ENCODE measurements around the gene METRNL.
A peak's percentile ranks its signal among the peaks of the same experiment; 100 is the strongest.

Gene METRNL

DNA sequence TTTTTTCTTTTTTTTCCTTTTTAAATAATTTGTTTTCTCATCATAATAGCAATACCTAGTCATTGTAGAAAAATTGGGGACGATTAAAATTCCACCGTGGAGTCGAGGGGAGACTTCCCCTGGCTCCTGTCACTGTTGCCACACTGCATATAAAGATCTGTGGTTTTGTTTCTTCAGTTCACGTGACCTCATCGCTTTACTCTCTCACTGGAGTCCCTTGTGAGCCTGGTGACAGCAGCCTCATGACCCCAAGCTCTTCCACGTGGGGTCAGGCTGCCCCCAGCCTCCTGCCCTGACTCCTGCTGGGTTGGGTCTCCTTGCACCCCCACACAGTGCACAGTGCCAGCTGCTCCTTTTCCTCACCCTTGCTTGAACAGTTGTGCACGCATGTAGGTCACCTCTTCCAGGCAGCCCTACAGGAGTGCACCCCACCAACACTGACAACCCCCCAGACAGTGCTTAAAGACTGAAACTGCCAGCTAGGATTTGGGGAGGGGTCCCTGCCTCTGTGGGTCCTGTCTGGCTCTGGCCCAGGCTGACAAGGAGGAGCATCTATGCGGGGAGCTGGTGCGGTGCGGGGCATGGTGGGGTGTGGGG lies 7.3 kb upstream of the METRNL start:
- H3K36me3 Mint-ChIP-seq (ENCODE audit: insufficient read depth), result peaks cover 9% of the 10 kb centered on the region
- H3K27ac Mint-ChIP-seq (ENCODE audit: low read depth), result no peak overlapping the region
- DNase-seq (ENCODE audit: low spot score in 2 of 2), result no peak
- H3K9me3 Mint-ChIP-seq, result no peaks in the 10 kb centered on the region
- peak overlapping the region; percentile 25 for H3K4me3 Mint-ChIP-seq
- peaks cover 2% of the 10 kb centered on the region for H3K27me3 Mint-ChIP-seq
- H3K4me1 Mint-ChIP-seq, result peaks cover 27% of the 10 kb centered on the region
- ATAC-seq (replicated peaks; ENCODE audit: extremely low read depth, poor library complexity, severe bottlenecking), result peak; percentile 60

DNA sequence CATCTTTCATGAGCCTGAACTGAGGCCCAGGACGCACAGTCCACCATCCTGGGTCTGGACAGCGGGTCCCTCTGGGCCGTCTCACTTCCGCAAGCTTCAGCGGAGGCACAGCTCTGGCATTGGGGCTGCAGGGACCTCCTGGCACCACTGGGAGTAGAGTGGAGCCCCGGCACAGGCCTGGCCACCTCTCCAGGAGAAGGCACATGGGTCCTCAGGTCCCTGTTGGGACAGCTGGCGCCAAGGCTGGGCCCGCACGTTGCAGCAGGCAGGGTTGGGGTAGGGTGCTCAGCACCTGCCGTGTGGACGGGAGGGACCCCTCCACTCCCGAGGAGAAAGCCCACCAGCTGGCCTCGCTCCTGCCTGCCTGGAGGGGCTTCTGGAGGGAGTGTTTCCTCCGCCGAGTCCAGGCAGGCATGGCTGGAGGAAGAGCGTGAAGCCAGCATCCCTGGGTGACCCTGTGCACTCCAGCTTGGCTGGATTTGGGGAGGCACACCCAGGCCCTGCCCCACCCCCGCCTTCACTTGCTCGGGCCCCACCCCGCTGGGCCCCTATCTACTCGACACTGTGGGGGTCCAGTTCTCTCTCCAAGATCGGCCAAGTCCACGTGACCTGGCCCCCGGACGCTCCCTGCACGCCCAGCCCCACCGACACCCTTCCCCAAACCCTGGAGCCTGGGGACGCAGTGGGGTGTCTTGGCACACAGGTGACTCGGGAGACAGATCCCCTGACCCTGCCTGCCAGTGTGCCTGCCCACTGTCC lies 6.6 kb upstream of the METRNL start:
- H3K4me1 Mint-ChIP-seq, result peaks cover 27% of the 10 kb centered on the region
- no peak overlapping the region for H3K27ac Mint-ChIP-seq (ENCODE audit: low read depth)
- H3K36me3 Mint-ChIP-seq (ENCODE audit: insufficient read depth), result peaks cover 8% of the 10 kb centered on the region
- no peaks in the 10 kb centered on the region for H3K9me3 Mint-ChIP-seq
- ATAC-seq (replicated peaks; ENCODE audit: extremely low read depth, poor library complexity, severe bottlenecking), result no peak
- DNase-seq (ENCODE audit: low spot score in 2 of 2), result no peak
- peaks cover 10% of the 10 kb centered on the region for H3K27me3 Mint-ChIP-seq
- no peak overlapping the region for H3K4me3 Mint-ChIP-seq

DNA sequence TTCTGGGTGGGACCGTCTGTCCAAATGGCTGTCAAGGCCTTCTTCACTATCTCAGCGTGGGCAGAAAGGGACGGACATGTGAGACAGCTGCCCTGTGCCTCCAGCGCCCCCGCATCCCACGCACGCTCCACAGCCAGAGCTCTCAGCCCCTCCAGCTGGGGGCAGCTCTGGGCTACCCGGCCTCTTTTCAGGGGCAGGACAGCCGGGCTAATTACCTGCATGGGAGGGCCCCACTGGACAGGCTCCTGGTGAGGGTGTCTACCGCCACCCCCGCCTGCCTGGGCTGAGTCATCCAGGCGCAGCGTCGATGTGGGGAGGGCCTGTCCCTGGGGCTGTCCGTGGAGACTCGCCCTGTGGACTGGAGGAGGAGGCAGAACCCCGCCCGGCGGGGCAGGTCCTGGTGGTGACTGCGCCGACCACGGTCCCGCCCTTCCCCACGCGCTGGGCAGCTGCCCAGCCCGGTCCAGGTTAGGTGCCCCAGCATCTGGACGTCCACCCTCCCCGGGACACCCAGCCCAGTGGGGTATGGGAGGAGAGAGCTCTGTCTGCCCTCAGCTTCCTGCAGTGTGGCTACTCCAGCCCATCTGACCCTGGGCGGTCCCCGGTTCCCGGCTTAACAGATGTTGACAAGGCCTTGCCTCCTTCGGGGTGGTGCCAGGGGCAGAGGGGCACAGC lies 5.9 kb upstream of the METRNL start:
- Mint-ChIP-seq H3K27ac (ENCODE audit: low read depth) (no peak overlapping the region), H3K9me3 (no peaks in the 10 kb centered on the region), H3K4me3 (no peak overlapping the region), H3K27me3 (peaks cover 10% of the 10 kb centered on the region), H3K4me1 (peaks cover 27% of the 10 kb centered on the region), H3K36me3 (ENCODE audit: insufficient read depth) (peaks cover 6% of the 10 kb centered on the region)
- no peak for DNase-seq (ENCODE audit: low spot score in 2 of 2)
- no peak for ATAC-seq (replicated peaks; ENCODE audit: extremely low read depth, poor library complexity, severe bottlenecking)

DNA sequence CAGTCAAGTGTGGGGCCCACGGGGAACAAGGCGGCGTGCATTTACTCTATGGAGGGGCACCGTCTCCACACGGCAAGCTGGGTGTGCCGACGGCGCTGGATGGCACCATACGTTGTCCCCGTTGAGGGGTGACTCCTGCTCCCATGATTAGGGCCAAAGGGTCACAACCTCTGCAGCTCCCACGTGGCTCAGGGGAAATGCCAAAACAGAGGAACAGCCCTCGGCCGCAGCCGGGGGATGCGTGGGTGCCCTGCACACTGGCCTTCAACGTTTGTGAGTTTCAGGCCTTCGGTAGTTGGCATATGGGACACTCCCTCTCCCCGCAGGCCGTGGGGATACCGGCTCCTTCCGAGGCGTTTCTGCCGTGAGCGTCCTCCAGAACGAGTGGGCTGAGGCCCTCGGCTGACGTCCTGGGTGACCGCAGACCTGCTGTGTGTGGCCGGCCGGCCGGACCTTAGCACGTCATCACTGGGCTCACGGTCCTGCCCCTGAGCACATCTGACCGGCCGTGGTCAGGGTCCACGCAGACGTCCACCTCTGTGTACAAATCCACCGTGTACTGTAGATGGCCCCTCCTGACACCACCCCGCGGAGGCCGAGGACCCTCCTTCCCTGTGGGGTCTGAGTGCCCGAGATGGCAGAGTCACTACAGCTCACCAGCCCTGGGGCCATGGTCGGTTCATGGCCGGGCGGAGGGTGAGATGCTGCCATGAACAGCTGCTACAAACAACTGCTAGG lies 4.8 kb upstream of the METRNL start:
- Mint-ChIP-seq H3K9me3 (no peaks in the 10 kb centered on the region), H3K4me1 (peaks cover 17% of the 10 kb centered on the region), H3K27me3 (peaks cover 10% of the 10 kb centered on the region), H3K4me3 (no peak overlapping the region), H3K27ac (ENCODE audit: low read depth) (no peak overlapping the region), H3K36me3 (ENCODE audit: insufficient read depth) (peaks cover 4% of the 10 kb centered on the region)
- DNase-seq (ENCODE audit: low spot score in 2 of 2) (no peak), ATAC-seq (replicated peaks; ENCODE audit: extremely low read depth, poor library complexity, severe bottlenecking) (no peak)

DNA sequence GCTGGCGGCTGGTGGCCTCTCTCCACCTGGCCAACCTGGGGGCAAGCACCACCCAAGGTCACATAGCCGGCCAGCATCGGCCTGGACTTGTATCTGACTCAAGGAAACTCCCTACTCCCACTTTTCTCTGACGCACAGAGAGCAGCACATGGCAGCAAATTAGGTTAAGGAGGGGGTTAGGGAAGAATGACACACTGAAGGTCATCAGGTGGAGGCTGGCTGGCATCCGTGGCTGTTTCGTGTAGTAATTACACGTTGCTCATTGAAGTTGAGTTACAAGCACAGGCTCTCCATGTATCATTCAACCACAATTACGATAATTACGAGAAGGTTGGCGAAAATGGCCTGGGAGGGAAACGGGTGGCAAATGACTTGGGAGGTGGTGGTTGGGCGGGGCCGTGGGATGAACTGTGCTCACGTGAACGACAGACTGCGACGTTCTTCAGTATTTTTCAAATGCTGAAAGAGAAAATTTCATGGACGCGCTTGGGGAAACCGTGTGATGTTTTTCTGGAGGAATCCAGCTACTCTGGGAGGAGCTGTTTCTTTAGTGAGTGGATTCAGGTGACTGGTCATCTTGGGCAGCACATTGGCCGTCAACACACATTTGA lies 4.0 kb upstream of the METRNL start:
- H3K4me1 Mint-ChIP-seq, result peaks cover 15% of the 10 kb centered on the region
- H3K9me3 Mint-ChIP-seq, result no peaks in the 10 kb centered on the region
- ATAC-seq (replicated peaks; ENCODE audit: extremely low read depth, poor library complexity, severe bottlenecking), result no peak
- no peak for DNase-seq (ENCODE audit: low spot score in 2 of 2)
- H3K27ac Mint-ChIP-seq (ENCODE audit: low read depth), result no peak overlapping the region
- no peak overlapping the region for H3K4me3 Mint-ChIP-seq
- peaks cover 10% of the 10 kb centered on the region for H3K27me3 Mint-ChIP-seq
- H3K36me3 Mint-ChIP-seq (ENCODE audit: insufficient read depth), result peaks cover 4% of the 10 kb centered on the region

GRCh38 chr17:83076938-83077337 lies 2.5 kb upstream of the METRNL start:
- ATAC-seq (replicated peaks; ENCODE audit: extremely low read depth, poor library complexity, severe bottlenecking) (no peak), DNase-seq (ENCODE audit: low spot score in 2 of 2) (no peak)
- Mint-ChIP-seq H3K4me3 (peak overlapping the region; percentile 60), H3K9me3 (no peaks in the 10 kb centered on the region), H3K36me3 (ENCODE audit: insufficient read depth) (peaks cover 9% of the 10 kb centered on the region), H3K4me1 (peaks cover 9% of the 10 kb centered on the region), H3K27me3 (peaks cover 10% of the 10 kb centered on the region), H3K27ac (ENCODE audit: low read depth) (no peak overlapping the region)

DNA sequence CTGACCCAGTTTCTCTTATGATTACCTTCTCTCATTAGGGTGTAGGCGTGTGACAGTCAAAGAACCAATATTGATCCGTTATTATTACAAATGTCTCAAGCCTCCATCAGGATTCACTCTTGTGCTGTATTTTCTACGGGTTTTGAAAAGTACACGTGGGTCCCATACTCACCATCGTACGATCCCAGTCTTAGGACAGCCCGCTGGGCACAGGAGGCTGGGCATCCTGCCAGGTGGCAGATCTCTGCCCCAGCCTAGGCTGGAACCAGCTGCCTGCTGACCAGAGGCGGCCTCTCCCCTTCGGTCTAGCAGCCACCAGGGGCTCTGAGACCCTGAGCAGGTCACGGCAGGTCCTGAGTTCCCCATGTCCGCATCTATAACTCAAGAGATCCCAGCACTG lies 2.0 kb upstream of the METRNL start:
- Mint-ChIP-seq H3K27ac (ENCODE audit: low read depth) (no peak overlapping the region), H3K4me3 (peak overlapping the region; percentile 60)
- no peak for DNase-seq (ENCODE audit: low spot score in 2 of 2)

DNA sequence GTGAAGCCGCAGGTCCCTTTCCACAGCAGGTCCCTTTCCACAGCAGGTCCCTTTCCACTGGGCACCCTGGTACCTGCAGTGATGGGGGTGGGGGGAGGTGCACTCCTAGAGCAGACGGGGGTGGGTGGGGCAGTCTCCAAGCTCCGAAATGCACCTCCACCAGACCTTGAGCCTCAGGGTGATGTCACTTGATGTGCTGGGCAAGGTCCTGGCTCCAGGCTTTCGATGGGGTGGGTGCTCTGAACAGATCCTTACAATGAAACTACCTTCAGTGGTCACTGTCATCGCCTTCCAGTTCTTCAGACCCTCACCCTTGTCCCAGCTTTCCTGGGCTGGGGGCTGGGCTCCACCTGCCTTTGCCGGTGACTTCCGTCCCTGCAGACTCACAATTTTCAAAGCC lies 1.5 kb upstream of the METRNL start:
- Mint-ChIP-seq H3K9me3 (no peaks in the 10 kb centered on the region), H3K4me3 (peak overlapping the region; percentile 60), H3K4me1 (peaks cover 15% of the 10 kb centered on the region), H3K27me3 (peaks cover 10% of the 10 kb centered on the region), H3K27ac (ENCODE audit: low read depth) (no peak overlapping the region), H3K36me3 (ENCODE audit: insufficient read depth) (peaks cover 16% of the 10 kb centered on the region)
- no peak for DNase-seq (ENCODE audit: low spot score in 2 of 2)
- ATAC-seq (replicated peaks; ENCODE audit: extremely low read depth, poor library complexity, severe bottlenecking), result no peak

More for the DNA sequence above, 2.0 kb upstream of the METRNL start:
- no peaks in the 10 kb centered on the region for H3K9me3 Mint-ChIP-seq
- H3K4me1 Mint-ChIP-seq, result peaks cover 10% of the 10 kb centered on the region
- no peak for ATAC-seq (replicated peaks; ENCODE audit: extremely low read depth, poor library complexity, severe bottlenecking)
- H3K36me3 Mint-ChIP-seq (ENCODE audit: insufficient read depth), result peaks cover 13% of the 10 kb centered on the region
- peaks cover 10% of the 10 kb centered on the region for H3K27me3 Mint-ChIP-seq

DNA sequence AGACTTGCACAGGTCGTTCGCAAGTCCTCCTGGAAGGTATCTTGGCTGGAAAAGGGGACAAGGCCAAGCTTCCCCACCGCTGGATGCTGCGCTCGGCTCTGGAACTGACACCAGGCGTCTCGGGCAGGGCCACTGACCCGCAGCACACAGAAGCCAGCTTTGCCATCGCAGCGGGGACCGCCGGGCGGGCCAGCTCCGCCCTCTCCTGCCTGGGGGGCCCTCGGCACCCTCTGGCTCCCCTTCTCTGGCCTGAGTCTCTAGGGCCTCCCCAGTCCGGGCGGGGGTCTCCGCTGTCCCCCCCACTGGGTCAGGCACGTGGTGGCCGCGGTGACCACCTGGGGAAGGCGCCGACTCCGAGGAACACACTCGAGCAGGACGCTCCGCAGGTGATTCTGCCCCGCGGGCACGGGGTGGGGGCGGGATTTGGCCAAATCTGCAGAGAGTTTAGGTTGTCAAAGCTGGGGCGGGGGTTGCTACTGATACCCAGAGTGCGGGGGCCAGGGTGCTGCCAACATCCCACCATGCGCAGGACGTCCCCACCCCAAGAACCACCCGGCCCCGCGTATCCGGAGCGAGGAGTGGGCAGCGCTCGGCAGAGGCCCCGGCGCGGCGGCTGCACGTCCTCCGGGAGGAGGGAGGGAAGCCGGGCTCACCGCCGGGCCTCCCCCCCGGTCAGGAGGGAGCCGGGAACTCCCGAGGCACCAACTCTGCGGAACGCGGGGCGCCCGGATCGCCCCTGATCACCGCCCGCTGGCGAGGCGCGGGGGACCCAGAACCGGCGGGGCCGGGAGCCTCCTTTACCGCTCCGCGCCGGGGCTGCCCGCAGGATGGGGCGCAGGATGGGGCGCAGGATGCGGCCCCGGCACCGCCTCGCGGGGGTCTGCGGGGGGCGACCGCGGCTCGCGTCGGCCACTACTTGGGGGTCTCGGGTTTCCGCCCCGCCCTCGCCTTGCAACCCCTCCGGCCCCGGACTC lies 744 bp upstream of the METRNL start:
- Mint-ChIP-seq H3K27ac (ENCODE audit: low read depth) (no peak overlapping the region), H3K36me3 (ENCODE audit: insufficient read depth) (peaks cover 22% of the 10 kb centered on the region), H3K27me3 (peaks cover 10% of the 10 kb centered on the region), H3K4me3 (peak overlapping the region; percentile 60), H3K4me1 (peaks cover 22% of the 10 kb centered on the region), H3K9me3 (no peaks in the 10 kb centered on the region)
- no peak for ATAC-seq (replicated peaks; ENCODE audit: extremely low read depth, poor library complexity, severe bottlenecking)
- DNase-seq (ENCODE audit: low spot score in 2 of 2), result no peak

DNA sequence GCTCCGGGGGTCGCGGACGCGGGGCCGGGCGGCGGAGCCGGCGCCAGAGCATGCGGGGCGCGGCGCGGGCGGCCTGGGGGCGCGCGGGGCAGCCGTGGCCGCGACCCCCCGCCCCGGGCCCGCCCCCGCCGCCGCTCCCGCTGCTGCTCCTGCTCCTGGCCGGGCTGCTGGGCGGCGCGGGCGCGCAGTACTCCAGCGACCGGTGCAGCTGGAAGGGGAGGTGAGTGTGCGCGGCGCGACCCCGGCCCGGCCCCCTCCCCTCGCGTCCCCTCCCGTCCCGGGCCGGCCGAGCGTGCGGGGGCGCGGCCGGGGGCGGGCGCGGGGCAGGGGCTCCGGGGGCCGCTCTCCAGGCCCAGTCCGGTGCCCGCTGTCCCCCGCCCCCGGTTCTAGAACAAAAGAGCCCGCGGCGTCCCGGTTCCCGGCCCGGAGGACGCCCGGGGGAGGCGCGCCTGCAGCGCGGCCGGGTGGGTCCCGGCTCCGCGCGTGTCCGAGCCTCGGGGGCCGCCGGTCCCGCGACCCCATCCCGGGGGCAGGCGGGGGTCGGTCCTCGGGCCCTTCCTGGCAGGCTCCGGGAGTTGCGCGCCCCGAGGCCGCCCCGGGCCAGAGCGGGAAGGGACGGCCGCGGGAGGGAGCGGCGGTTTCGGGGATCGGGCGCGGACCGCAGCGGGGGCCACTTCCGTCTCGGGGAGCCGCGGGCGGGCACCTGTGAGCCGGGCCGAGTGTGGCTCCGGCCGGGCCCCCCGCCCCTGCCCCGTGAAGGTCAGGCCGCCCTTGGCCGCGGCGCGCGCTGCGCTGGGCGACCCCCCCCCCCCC lies 563 bp downstream of the METRNL start:
- no peak for ATAC-seq (replicated peaks; ENCODE audit: extremely low read depth, poor library complexity, severe bottlenecking)
- DNase-seq (ENCODE audit: low spot score in 2 of 2), result no peak
- Mint-ChIP-seq H3K4me1 (peaks cover 35% of the 10 kb centered on the region), H3K27me3 (peaks cover 10% of the 10 kb centered on the region), H3K4me3 (no peak overlapping the region), H3K27ac (ENCODE audit: low read depth) (no peak overlapping the region), H3K36me3 (ENCODE audit: insufficient read depth) (peaks cover 29% of the 10 kb centered on the region), H3K9me3 (no peaks in the 10 kb centered on the region)

DNA sequence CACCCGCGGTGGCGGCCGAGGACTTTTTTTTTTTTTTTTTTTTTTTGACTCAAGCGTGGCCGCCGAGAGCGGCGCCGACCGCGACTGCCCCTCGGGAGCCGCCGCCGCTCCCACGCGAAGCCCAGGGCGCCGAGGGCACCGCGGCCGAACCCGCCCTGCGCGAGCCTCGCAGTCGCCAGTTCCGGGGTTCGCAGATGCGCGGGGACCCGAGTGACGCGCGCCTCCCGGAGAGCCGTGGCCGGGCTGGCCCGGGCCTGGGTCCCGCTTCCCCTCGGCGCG lies 1.1 kb downstream of the METRNL start:
- peaks cover 36% of the 10 kb centered on the region for H3K4me1 Mint-ChIP-seq
- H3K4me3 Mint-ChIP-seq, result no peak overlapping the region
- H3K27me3 Mint-ChIP-seq, result peaks cover 10% of the 10 kb centered on the region
- DNase-seq (ENCODE audit: low spot score in 2 of 2), result no peak
- H3K27ac Mint-ChIP-seq (ENCODE audit: low read depth), result no peak overlapping the region
- no peaks in the 10 kb centered on the region for H3K9me3 Mint-ChIP-seq
- no peak for ATAC-seq (replicated peaks; ENCODE audit: extremely low read depth, poor library complexity, severe bottlenecking)
- H3K36me3 Mint-ChIP-seq (ENCODE audit: insufficient read depth), result peaks cover 31% of the 10 kb centered on the region
